CD14-positive monocyte (primary cell): ENCODE data around the gene MARK4. TPM values are rescaled to one million over a fixed set of nuclear protein-coding genes. Genes with fewer than 3 reads are reported as not detected.
"Not testable (repeated sequence)": the region's sequence is repeated elsewhere in the genome, so short reads cannot be mapped to it uniquely, and the experiment has no call there.

Experiments used
- DNase-seq, 3 donors: peaks; one replicate each; pipeline ENCODE4 v3.0.0-alpha.2; 2011 to 2022
- H2AFZ ChIP-seq: 2 replicates; pipeline ENCODE4 v1.6.0; 2012; ENCODE audit warnings: mild to moderate bottlenecking, low read depth, low read length, inconsistent platforms; ENCODE audit not compliant: insufficient read depth, poor library complexity, severe bottlenecking
- H3K27ac ChIP-seq, 2 donors: 1 replicate in 1 of 2; 2 replicates in 1 of 2; pipeline ENCODE4 v1.5.1; 2012 to 2013; ENCODE audit warnings: low read length in 2 of 2, control low read depth in 1 of 2, inconsistent platforms in 1 of 2, low read depth in 1 of 2, mild to moderate bottlenecking in 1 of 2
- H3K27me3 ChIP-seq, 2 donors: one replicate each; pipeline versions ENCODE4 v1.6.0 to v1.6.1; 2011 to 2013; ENCODE audit warnings: low read length in 2 of 2; ENCODE audit not compliant: control insufficient read depth in 2 of 2, insufficient read depth in 2 of 2
- H3K36me3 ChIP-seq, 2 donors: replicated peaks in 1 of 2; 1 replicate in 1 of 2; 2 replicates in 1 of 2; pipeline versions ENCODE4 v1.5.1 to v1.6.1; 2012 to 2013; ENCODE audit warnings: low read length in 2 of 2, control low read depth in 1 of 2, inconsistent platforms in 1 of 2, mild to moderate bottlenecking in 1 of 2; ENCODE audit not compliant: insufficient read depth in 2 of 2, control insufficient read depth in 1 of 2
- H3K4me1 ChIP-seq, 2 donors: 1 replicate in 1 of 2; 2 replicates in 1 of 2; pipeline versions ENCODE4 v1.5.1 to v1.6.1; 2012 to 2013; ENCODE audit warnings: low read length in 2 of 2, control low read depth in 1 of 2, inconsistent platforms in 1 of 2, mild to moderate bottlenecking in 1 of 2, moderate library complexity in 1 of 2; ENCODE audit not compliant: insufficient read depth in 2 of 2, control insufficient read depth in 1 of 2
- H3K4me2 ChIP-seq: replicated peaks from 2 replicates; pipeline ENCODE3; 2012; ENCODE audit warnings: low read length, moderate library complexity, mild to moderate bottlenecking; ENCODE audit not compliant: poor library complexity, severe bottlenecking; ENCODE audit errors: extremely low read depth
- H3K4me3 ChIP-seq, 3 experiments: fragments of 200-600 bp in 1 of 3; sonication (generic) in 1 of 3; replicated peaks in 1 of 3; 1 replicate in 2 of 3; 2 replicates in 1 of 3; pipeline ENCODE4 v1.5.1; 2011 to 2013; ENCODE audit warnings: low read length in 3 of 3, mild to moderate bottlenecking in 3 of 3, control low read depth in 2 of 3, low read depth in 2 of 3, inconsistent platforms in 1 of 3, moderate library complexity in 1 of 3
- H3K79me2 ChIP-seq: 2 replicates; pipeline ENCODE4 v1.6.0; 2012; ENCODE audit warnings: mild to moderate bottlenecking, control low read depth, inconsistent platforms, low read length, moderate library complexity; ENCODE audit not compliant: insufficient read depth
- H3K9ac ChIP-seq: 2 replicates; pipeline ENCODE4 v1.6.0; 2017; ENCODE audit warnings: low read length, mild to moderate bottlenecking; ENCODE audit not compliant: insufficient read depth, poor library complexity, severe bottlenecking
- H3K9me3 ChIP-seq, 2 donors: replicated peaks in 1 of 2; 1 replicate in 1 of 2; 2 replicates in 1 of 2; pipeline versions ENCODE4 v1.5.1 to v1.6.1; 2012 to 2013; ENCODE audit warnings: low read length in 2 of 2, control low read depth in 1 of 2; ENCODE audit not compliant: control insufficient read depth in 1 of 2, insufficient read depth in 1 of 2
- H4K20me1 ChIP-seq: 2 replicates; pipeline ENCODE4 v1.6.0; 2012; ENCODE audit warnings: mild to moderate bottlenecking, low read length, control low read depth, moderate library complexity; ENCODE audit not compliant: insufficient read depth
- H3K27ac Mint-ChIP-seq, 7 donors: one replicate each; pipeline ENCODE4 v1.8.0; 2020; ENCODE audit warnings: mild to moderate bottlenecking in 7 of 7, mixed read lengths in 7 of 7, moderate library complexity in 6 of 7, inconsistent platforms in 2 of 7
- H3K27me3 Mint-ChIP-seq, 3 donors: one replicate each; pipeline ENCODE4 v1.8.0; 2021 to 2022; ENCODE audit warnings: low read depth in 3 of 3, mild to moderate bottlenecking in 3 of 3, mixed read lengths in 3 of 3, moderate library complexity in 3 of 3, inconsistent platforms in 1 of 3
- H3K36me3 Mint-ChIP-seq, 2 donors: one replicate each; pipeline ENCODE4 v1.8.0; 2020; ENCODE audit warnings: mixed read lengths in 2 of 2, inconsistent platforms in 1 of 2, mild to moderate bottlenecking in 1 of 2
- H3K4me1 Mint-ChIP-seq: one replicate; pipeline ENCODE4 v1.8.0; 2020; ENCODE audit warnings: mild to moderate bottlenecking, mixed read lengths
- H3K4me3 Mint-ChIP-seq, 2 donors: one replicate each; pipeline ENCODE4 v1.8.0; 2020; ENCODE audit warnings: mild to moderate bottlenecking in 2 of 2, mixed read lengths in 2 of 2, moderate library complexity in 1 of 2
- H3K9me3 Mint-ChIP-seq, 7 donors: one replicate each; pipeline ENCODE4 v1.8.0; 2020 to 2022; ENCODE audit warnings: mixed read lengths in 7 of 7, mild to moderate bottlenecking in 6 of 7, moderate library complexity in 6 of 7, inconsistent platforms in 2 of 7
- WGBS: methylation state at CpG from one replicate; pipeline ENCODE4 v1.1.5; 2013; ENCODE audit warnings: missing lambda C conversion rate; ENCODE audit not compliant: insufficient coverage; 5-methylcytosine and 5-hydroxymethylcytosine counted together
- intact Hi-C, 2 donors: fragments of 100-400 bp; cut with micrococcal nuclease; formaldehyde crosslinking; loops; one replicate each; pipeline versions ENCODE4 v1.15.0 to v1.15.1; 2023
- polyA plus RNA-seq, 3 donors: library from polyadenylated mRNA; depleted of rRNA in 1 of 3; unstranded in 2 of 3; stranded (reverse) in 1 of 3; fragments of 300-500 nt in 2 of 3; fragments of >200 nt in 1 of 3; fragmentation: Illumina TruSeq in 2 of 3; gene quantifications; 1 replicate in 2 of 3; 2 replicates in 1 of 3; pipeline ENCODE4 v1.2.3, GENCODE V29; 2012 to 2021
- TF ChIP-seq, protein P1 (sequence below): fragments of 200-600 bp; IDR thresholded peaks from one replicate; pipeline ENCODE4 v1.8.0; 2022; ENCODE audit warnings: antibody characterized with exemption, mild to moderate bottlenecking

The MARK4 gene
- polyA plus RNA-seq, 3 donors, result 0.59 to 18.4 (median 0.69) TPM

DNA sequence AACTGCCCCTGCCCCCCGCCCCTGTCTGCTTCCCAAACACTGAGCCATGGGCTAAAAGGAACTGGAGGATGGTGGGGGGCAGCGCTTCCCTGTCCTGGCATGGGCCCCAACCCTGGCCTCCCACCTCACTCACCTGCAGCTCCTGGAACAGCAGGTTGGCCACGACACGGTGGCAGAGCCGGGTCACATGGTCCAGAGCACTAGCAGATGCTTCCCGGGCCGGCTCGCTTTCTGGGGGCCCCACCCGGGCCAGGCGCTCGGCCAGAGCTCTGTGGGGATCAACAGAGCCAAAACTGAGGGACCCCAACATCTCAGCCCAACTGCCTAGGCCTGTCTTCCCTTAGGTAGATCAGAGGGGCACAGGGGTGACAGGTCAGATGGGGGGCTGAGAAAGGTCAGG is 26.4 kb upstream of the MARK4 start:
- Histone ChIP-seq H3K36me3 (no peaks in the 10 kb centered on the region), H4K20me1 (no peaks in the 10 kb centered on the region), H2AFZ (no peak overlapping the region), H3K9ac (no peak overlapping the region), H3K4me2 (no peak overlapping the region), H3K79me2 (no peaks in the 10 kb centered on the region), H3K27me3 (no peaks in the 10 kb centered on the region), H3K27ac (no peak overlapping the region), H3K4me1 (no peaks in the 10 kb centered on the region), H3K9me3 (no peaks in the 10 kb centered on the region), H3K4me3 (no peak overlapping the region)
- Mint-ChIP-seq H3K27me3 (peaks cover 17 to 26% (median 19%) of the 10 kb centered on the region in 3 donors), H3K4me3 (no peak overlapping the region), H3K9me3 (peaks cover 0 to 2% (median 0%) of the 10 kb centered on the region in 7 donors), H3K27ac (no peak overlapping the region), H3K36me3 (no peaks in the 10 kb centered on the region), H3K4me1 (peaks cover under 1% of the 10 kb centered on the region)
- intact Hi-C loops, result no loop called here
- TF ChIP-seq, protein P1, sequence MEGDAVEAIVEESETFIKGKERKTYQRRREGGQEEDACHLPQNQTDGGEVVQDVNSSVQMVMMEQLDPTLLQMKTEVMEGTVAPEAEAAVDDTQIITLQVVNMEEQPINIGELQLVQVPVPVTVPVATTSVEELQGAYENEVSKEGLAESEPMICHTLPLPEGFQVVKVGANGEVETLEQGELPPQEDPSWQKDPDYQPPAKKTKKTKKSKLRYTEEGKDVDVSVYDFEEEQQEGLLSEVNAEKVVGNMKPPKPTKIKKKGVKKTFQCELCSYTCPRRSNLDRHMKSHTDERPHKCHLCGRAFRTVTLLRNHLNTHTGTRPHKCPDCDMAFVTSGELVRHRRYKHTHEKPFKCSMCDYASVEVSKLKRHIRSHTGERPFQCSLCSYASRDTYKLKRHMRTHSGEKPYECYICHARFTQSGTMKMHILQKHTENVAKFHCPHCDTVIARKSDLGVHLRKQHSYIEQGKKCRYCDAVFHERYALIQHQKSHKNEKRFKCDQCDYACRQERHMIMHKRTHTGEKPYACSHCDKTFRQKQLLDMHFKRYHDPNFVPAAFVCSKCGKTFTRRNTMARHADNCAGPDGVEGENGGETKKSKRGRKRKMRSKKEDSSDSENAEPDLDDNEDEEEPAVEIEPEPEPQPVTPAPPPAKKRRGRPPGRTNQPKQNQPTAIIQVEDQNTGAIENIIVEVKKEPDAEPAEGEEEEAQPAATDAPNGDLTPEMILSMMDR, result no peak
- WGBS, result 84% methylated on average over 10 of the region's 11 CpGs
- no peak for DNase-seq

DNA sequence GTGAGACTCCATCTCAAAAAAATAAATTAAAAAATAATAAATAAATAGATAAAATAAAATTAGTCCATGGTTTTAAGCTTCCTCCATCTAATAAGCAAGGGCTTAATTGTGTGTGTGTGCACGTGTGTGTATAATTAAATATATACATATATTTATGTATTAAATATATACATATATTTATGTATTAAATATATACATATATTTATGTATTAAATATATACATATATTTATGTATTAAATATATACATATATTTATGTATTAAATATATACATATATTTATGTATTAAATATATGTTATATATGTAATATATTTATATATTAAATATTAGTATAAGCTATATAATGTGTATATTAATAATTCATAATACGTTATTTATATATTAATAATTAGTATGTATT is 22.0 kb upstream of the MARK4 start:
- H3K9me3 ChIP-seq, H3K4me3 Mint-ChIP-seq, H3K9me3 Mint-ChIP-seq, H3K4me1 ChIP-seq, H3K27ac ChIP-seq, DNase-seq, H3K27me3 ChIP-seq, intact Hi-C loops, H3K36me3 Mint-ChIP-seq, H4K20me1 ChIP-seq, H3K79me2 ChIP-seq, H3K36me3 ChIP-seq, H3K9ac ChIP-seq, H3K4me1 Mint-ChIP-seq, H3K4me3 ChIP-seq, H2AFZ ChIP-seq, H3K27ac Mint-ChIP-seq, H3K4me2 ChIP-seq: not testable (repeated sequence)
- no CpG with 5 or more reads among the region's 2 CpGs for WGBS
- H3K27me3 Mint-ChIP-seq, result peaks cover 9 to 19% (median 16%) of the 10 kb centered on the region in 3 donors
